GM13976 (cell line): ENCODE measurements around the gene CCDC183.

Experiments
- DNase-seq: peaks from one replicate; pipeline ENCODE4 v3.0.0; 2012; ENCODE audit warnings: low spot score
- CTCF ChIP-seq: IDR thresholded peaks from 2 replicates; pipeline ENCODE4 v1.5.1; 2012; ENCODE audit warnings: borderline replicate concordance, mild to moderate bottlenecking; ENCODE audit not compliant: insufficient read depth; ENCODE audit errors: extremely low read depth, missing control alignments, control extremely low read depth
- in situ Hi-C: fragments of 300-500 bp; cut with MboI; formaldehyde crosslinking; loops from one replicate; pipeline ENCODE4 v1.12.0; 2022; ENCODE audit warnings: low sequenced_read_pairs, mixed read lengths, inconsistent platforms; ENCODE audit not compliant: unreplicated experiment

The CCDC183 gene

GRCh38 chr9:136774416-136775045 is 21.6 kb upstream of the CCDC183 start:
- in situ Hi-C loops: loop anchor here (10.0 kb wide), 1 partner anchor 260 kb away; the partner anchor contains the start of gene FUT7
- TF ChIP-seq CTCF: no peak
- DNase-seq: no peak

- in situ Hi-C loops: loop anchor here (10.0 kb wide), 1 partner anchor 260 kb away; the partner anchor contains the start of gene FUT7
- no peak for TF ChIP-seq CTCF
Measured at GRCh38 chr9:136775191-136775590, 20.9 kb upstream of the CCDC183 start.

GRCh38 chr9:136776947-136777346 is 19.2 kb upstream of the CCDC183 start:
- in situ Hi-C loops: loop anchor here (10.0 kb wide), 1 partner anchor 258 kb away; the partner anchor contains the start of gene FUT7
- no peak for DNase-seq
- no peak for TF ChIP-seq CTCF

More at GRCh38 chr9:136775191-136775590, 20.9 kb upstream of the CCDC183 start:
- no peak for DNase-seq

- DNase-seq: no peak
- TF ChIP-seq CTCF: no peak
- in situ Hi-C loops: loop anchor here (10.0 kb wide), 1 partner anchor 257 kb away; the partner anchor contains the start of gene FUT7
Measured at GRCh38 chr9:136777359-136777758, 18.8 kb upstream of the CCDC183 start.

- no peak for TF ChIP-seq CTCF
- in situ Hi-C loops: loop anchor here (10.0 kb wide), 1 partner anchor 255 kb away; the partner anchor contains the start of gene FUT7
Measured at GRCh38 chr9:136779808-136780207, 16.3 kb upstream of the CCDC183 start.

GRCh38 chr9:136782452-136782851 is 13.7 kb upstream of the CCDC183 start:
- in situ Hi-C loops: no loop called here
- DNase-seq: no peak
- TF ChIP-seq CTCF: no peak

More at GRCh38 chr9:136779808-136780207, 16.3 kb upstream of the CCDC183 start:
- DNase-seq: no peak
